ENCODE data around the gene CPEB1.
"Not testable (repeated sequence)": the region's sequence is repeated elsewhere in the genome, so short reads cannot be mapped to it uniquely, and the experiment has no call there.

Gene CPEB1

DNA sequence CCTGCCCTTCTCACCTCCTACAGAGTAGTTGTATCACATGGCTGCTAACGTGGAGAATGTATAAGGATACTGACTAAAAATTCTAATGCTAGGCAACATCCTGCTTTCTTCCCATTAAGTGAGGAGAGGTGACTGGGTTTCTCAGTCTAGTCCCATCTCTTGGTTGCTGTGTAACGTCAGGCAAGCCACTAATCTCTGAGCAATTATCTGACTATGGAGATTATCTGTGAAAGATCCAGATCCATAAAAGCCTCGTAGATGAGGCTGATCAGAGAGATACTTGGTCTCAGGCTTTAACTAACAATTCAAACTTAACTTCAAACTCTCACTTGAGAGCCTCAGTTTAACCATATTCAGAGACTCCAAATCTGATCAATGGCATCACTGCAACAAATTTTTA is 102.2 kb downstream of the CPEB1 start:
- no peak for DNase-seq
- no peak for ATAC-seq

DNA sequence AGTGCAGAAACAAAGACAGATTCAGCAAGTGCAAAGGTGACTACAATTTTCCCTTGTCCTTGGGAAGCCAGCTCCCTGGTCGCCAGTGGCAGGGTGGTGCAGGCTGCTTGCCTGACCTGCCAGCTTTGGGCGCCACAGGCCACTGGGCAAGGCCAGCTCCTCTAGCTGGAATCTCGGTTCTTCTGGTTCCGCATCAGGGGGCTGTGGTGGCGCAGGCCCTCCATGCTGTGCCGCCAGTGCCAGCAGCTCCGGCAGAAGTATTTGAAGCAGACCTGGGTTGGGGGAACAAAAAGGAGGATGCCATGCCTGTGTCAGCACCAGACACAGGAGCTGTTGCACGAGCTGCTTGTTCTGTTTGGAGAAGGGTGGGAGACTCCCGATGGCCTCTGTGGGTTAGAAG is 102.7 kb downstream of the CPEB1 start:
- DNase-seq (no peak), ATAC-seq (no peak)

GRCh38 chr15:82543160-82543559 is 104.0 kb downstream of the CPEB1 start:
- ATAC-seq = no peak
- DNase-seq = no peak

GRCh38 chr15:82540984-82541431 is 106.2 kb downstream of the CPEB1 start:
- no peak for ATAC-seq
- DNase-seq = no peak

- ATAC-seq (peak; percentile 98), DNase-seq (peak; percentile 99)
Observed at GRCh38 chr15:82540055-82540983, 106.8 kb downstream of the CPEB1 start, which contains the start of gene RPS17. Gene RPS17, minus strand, starts transcription at chr15:82540457. Its CDS starts 29 bp downstream, at chr15:82540428.

- DNase-seq = peak; percentile 19
- no peak for ATAC-seq
Observed at GRCh38 chr15:82539691-82540054, 107.5 kb downstream of the CPEB1 start.

DNA sequence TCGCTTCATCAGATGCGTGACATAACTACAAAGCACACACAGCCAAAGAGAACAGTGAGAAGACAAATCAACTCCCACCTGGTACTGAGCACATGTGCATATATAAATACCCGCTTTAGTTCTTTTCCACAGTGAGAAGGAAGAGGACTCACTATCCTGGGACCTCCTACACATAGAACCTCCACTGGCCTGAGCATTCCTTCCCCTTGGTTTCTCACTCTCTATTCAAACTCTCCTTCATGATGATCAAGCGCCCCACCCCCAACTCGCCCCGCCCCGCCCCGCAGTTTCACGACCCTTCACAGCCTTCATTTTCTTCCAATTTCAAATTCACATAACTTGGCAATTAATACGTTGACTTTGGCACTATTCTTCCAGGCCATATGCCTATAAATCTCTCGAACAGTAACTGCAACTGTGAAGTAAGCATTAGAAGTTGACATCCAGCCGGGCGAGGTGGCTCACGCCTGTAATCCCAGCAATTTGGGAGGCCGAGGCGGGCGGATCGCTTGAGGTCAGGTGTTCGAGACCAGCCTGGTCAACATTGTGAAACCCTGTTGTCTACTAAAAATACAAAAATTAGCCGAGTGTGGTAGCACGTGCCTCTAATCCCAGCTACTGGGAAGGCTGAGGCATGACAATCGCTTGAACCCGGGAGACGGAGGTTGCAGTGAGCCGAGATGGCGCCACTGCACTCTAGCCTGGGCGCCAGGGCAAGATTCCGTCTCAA is 108.0 kb downstream of the CPEB1 start:
- no peak for ATAC-seq
- peak; percentile 30 for DNase-seq

DNA sequence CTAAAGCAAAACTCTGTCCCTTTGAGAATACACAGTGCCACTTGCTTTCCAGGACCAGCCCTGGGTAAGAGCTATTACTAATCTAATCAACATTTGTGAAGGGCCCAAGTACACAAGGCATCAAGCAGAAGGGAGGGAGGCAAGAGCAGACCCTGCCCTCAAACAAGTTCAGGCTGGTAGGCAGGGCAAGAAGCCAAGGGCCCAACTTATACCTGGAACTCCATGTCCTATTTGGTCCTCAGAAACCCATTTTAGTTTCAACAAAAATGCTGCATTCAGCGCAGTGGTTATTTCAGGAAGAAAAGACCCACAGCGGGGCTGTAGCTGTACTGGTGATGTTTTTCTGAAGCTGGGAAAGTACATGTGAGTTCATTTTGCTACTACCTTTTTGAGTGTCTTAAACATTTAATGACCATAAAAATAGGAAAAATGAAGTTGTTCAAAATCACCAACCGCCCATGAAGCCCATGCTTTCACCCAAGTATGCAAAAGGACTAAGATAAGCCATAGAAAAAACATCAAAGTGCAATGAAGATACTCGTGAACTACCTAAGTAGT is 109.7 kb downstream of the CPEB1 start:
- ATAC-seq (no peak), DNase-seq (no peak)

DNA sequence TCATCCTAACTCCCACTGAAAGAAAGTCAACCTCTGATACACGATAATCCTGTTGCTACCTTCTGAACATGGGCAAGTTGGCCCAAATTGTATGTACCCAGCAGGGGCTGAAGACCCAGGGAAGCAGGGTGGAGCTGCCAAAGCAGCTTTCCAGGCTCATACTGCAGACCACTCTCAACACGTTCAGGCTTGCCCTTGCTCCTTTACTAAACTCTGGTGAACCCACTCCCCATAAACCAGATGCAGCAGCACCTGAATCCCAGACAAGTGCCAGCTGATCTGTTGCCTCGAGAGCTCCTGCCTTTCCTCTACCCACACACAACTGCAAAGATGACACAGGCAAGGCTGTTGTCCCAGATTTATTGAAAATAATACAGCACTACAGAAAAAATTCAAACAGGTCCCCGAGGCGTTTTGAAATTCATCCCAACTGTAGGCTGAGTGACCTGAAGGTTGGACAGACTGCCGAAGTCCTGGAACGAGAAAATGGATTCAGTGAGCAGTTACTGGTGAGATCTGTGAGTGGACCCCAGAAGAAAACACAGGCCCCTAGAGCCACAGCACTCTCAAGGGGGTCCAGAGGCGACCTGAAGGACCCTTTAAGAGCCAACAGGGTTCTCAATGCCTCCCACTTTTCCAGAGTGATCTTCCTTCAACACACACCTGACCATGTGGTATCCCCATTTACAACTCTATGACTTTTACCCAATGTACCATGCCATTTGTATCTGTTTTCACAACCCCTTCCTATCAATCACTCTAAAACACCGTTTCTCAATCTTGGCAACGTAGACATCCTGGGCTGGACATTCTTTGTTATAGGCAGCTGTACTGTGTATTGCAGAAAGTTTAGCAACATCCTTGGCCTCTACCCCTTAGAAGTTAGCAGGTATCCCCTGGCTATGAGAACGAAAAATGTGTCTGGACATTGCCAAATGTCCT is 110.5 kb downstream of the CPEB1 start:
- DNase-seq (no peak), ATAC-seq (no peak)

GRCh38 chr15:82535566-82536408 is 111.4 kb downstream of the CPEB1 start:
- DNase-seq (peak; percentile 34), ATAC-seq (no peak)

DNA sequence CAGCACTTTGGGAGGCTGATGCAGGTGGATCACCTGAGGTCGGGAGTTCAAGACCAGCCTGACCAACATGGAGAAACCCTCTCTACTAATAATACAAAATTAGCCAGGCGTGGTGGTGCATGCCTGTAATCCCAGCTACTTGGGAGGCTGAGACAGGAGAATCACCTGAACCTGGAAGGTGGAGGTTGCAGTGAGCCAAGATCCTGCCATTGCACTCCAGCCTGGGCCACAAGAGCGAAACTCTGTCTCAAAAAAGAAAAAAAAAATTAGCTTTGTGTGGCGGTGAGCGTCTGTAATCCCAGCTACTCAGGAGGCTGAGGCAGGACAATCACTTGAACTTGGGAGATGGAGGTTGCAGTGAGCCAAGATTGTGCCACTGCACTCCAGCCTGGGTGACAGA is 112.0 kb downstream of the CPEB1 start:
- not testable (repeated sequence) for ATAC-seq, DNase-seq

DNA sequence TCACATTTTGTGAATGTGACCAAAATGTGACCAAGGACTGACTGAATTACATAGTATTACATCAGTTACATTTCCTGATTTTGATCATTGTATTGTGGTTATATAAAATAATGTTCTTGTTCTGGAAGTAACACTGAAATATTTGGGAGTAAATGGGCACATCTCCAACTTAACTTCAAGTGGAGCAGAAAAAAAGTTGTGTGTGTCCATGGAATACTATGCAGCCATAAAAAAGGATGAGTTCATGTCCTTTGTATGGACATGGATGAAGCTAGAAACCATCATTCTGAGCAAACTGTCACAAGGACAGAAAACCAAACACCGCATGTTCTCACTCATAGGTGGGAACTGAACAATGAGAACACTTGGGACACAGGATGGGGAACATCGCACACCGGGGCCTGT is 112.7 kb downstream of the CPEB1 start:
- DNase-seq, ATAC-seq: not testable (repeated sequence)

DNA sequence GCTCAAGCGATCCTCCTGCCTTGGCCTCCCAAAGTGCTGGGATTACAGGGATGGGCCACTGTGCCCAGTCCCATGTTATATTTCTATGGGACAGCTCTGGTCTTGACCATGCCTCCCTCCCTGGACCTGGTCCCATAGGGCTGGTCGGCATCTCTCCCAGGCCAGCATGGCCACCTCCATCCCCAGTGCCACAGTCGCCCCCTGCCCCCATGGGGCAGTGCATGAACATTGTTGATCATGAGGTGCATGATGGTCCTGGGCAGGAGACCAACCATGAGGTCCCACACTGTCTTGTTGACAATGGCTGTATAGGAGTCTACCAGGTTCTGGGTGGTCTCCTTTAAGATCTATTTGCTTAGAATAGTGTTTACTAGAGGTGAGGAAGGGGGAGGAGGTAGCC is 113.4 kb downstream of the CPEB1 start:
- DNase-seq (no peak), ATAC-seq (no peak)

DNA sequence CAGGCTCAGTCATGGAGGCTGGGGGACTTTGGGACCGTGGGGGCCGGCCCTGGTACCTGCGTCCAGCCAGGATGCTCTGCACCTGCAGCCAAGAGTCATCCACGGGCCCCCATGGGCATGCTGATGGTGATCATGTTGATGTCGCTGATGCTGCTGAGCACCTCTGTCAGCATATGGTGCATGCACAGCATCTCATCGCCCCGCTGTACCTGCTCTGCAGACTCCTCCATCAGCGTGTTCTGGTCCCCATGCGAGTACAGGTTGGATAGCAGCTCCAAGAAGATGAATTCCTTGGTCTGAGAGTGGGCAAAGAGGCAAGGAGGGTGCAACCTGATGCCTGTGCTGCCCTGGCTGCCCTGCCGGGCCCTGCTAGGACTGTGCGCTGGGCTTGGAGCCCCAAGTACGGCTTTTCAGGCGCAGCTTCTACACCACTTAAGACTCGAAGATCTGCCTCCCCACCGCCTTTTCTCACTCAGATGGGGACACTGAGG is 114.1 kb downstream of the CPEB1 start:
- ATAC-seq (no peak), DNase-seq (no peak)

DNA sequence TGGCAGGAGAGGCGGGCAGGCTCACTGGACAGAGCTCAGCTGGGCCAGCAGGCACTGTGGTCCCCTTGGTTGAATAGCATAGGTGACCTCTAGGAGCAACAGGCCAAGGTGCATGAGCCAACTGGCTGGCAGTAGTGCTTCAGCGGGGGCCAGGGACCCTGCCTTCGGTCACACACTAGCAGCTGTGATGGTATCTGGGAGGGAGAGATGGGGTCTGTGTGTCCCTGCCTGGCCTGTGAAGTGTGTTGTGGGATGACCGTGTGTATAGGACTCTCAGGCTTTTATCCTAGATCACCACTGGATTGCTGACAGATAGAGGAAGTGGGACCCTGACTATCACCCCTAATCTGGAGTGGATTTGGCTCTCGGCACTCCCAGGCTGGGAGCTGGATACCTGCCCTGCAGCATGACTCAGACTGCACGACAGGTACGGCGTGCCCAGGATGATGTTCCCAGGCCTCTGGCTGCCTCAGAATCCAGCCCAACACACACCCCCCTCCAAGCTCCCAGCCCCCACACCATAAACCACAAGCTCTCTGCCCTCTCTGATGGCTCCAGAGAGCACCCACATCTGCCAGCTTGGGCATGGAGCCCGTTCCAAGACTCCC is 114.7 kb downstream of the CPEB1 start:
- ATAC-seq (no peak), DNase-seq (no peak)

DNA sequence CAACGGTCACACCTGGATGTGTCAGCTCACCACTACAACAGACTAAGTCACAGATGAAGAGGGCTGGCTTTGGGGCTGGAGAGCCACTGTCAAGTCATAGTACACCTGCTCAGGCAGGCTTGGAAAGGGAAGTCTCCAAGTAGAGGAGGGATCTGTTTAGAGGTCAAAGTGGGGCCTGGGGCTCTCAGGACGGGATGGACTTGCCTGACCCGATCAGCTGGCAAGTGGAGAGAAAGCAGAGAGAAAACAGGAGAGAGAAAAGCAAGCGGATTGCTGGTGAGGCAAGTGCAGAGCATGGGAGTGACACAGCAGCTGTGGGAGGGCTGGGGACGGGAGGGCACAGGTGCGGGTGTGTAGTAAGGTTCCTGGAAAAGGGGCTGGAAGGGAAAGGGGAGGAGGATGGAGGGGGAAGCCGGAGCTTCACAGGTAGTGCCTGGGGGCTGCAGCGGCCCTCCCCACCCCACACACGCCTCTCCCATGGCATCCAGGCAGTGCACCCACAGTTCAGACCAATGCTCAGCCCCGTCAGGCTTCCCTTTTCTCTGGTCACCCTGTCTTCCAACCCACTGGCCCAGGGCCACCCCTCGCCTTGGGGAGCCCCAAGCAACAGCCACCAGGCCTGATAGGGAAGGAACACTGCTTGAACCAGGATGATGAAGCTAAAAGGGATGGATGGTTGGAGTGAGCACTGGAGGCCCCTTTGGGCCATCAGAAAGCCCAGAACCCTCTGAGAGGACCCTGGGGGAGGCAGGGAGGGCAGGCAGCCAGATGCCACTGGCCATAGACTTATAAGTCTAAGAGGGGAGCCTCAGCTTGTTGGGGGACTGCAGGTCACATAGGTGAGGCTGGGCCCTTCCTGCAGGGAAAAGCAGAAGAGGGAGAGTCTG is 115.4 kb downstream of the CPEB1 start:
- ATAC-seq = no peak
- DNase-seq = no peak

DNA sequence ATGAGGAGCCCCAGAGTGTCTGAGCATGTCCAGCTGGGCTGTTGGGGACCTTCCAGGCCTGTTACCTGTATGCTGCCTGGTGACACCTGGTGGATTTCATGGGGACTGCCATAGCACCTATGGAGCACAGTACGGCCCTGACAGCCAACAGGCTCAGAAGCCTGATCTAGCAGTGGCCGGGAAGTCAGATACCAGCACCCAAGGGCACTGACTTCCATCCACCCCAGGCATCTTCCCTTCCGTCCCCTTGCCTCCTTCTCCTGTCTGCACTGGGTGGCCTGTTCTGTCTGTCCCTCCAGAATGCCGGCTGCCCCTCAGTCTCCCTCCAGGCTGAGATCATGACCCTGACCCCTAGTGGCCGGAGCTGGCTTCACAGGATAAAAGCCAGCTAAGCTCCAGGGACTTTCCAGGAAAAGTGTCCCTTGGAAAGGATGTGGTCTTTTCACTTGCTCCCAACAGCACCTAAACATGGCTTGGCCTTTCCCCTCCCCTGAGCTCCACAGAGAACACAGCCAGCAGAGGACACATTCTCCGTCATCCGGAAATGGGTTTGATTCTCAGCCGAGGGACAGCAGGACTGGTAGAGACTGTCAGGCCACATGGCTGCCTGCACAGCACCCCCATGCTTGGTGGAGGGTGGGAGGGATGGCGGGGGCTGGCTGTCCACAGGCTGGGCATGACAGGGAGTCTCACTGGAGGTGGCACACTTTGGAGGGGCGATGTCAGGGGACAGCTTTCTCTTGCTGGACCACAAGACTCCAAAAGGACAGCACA is 116.4 kb downstream of the CPEB1 start:
- DNase-seq = peak; percentile 80
- ATAC-seq = peak; percentile 84

DNA sequence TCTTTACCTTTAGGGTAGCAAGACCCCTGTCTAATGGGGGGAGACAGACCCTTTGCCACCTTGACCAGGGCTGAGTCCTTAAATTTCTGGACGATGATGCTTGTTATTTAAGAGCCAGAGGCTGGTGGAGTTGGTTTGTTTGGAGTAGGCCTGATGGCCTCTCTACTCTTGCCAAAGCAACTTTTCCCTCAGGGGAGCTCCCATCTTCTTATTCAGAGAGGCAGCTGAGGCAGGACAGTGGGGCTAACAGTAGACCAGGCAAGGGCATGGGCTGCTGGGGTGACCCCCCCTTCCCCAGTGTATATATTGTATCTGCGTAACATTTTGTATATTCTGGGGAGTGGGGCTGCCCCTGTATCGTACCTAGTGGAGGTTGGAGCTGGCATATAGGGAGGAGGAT is 117.2 kb downstream of the CPEB1 start:
- DNase-seq = no peak
- no peak for ATAC-seq

All from stimulated activated naive CD8-positive, alpha-beta T cell treated with anti-CD3 and anti-CD28 coated beads, Interleukin-15, Interleukin-2, amounts not matched to agents 100 U/mL and 50 U/mL, for 24 hours (primary cell).